Cortex of kidney (tissue), 1 donor: Measurements from ENCODE around the gene GABRB1.
"Not testable (repeated sequence)": the region's sequence is repeated elsewhere in the genome, so short reads cannot be mapped to it uniquely, and the experiment has no call there.

Experiments
- DNase-seq: peaks from one replicate; lab custom pipeline; 2025; lab: John Stamatoyannopoulos, UW

Gene GABRB1

GRCh38 chr4:47309165-47309564 is 277.8 kb downstream of the GABRB1 start:
- DNase-seq = no peak

GRCh38 chr4:47312170-47312569 is 280.8 kb downstream of the GABRB1 start:
- DNase-seq = no peak

GRCh38 chr4:47313384-47313783 is 282.0 kb downstream of the GABRB1 start:
- DNase-seq = no peak

GRCh38 chr4:47315346-47315745 is 284.0 kb downstream of the GABRB1 start:
- DNase-seq = no peak

- DNase-seq = no peak
These were observed 294.7 kb downstream of the GABRB1 start for GRCh38 chr4:47326025-47326424.

- no peak for DNase-seq
These were observed 299.5 kb downstream of the GABRB1 start for GRCh38 chr4:47330866-47331265.

GRCh38 chr4:47334652-47335051 is 303.3 kb downstream of the GABRB1 start:
- no peak for DNase-seq

GRCh38 chr4:47337893-47338292 is 306.5 kb downstream of the GABRB1 start:
- no peak for DNase-seq

GRCh38 chr4:47340914-47341313 is 309.5 kb downstream of the GABRB1 start:
- DNase-seq = no peak

- DNase-seq = no peak
These were observed 311.4 kb downstream of the GABRB1 start for GRCh38 chr4:47342796-47343195.

- no peak for DNase-seq
These were observed 318.0 kb downstream of the GABRB1 start for GRCh38 chr4:47349326-47349725.

- DNase-seq = no peak
These were observed 324.2 kb downstream of the GABRB1 start for GRCh38 chr4:47355568-47355967.

GRCh38 chr4:47359891-47360290 is 328.5 kb downstream of the GABRB1 start:
- DNase-seq = no peak

- no peak for DNase-seq
These were observed 336.4 kb downstream of the GABRB1 start for GRCh38 chr4:47367761-47368160.

GRCh38 chr4:47368211-47368610 is 336.8 kb downstream of the GABRB1 start:
- no peak for DNase-seq

GRCh38 chr4:47372561-47372960 is 341.2 kb downstream of the GABRB1 start:
- no peak for DNase-seq

GRCh38 chr4:47373174-47373573 is 341.8 kb downstream of the GABRB1 start:
- DNase-seq = no peak

- no peak for DNase-seq
These were observed 342.3 kb downstream of the GABRB1 start for GRCh38 chr4:47373709-47374108.

- no peak for DNase-seq
These were observed 343.1 kb downstream of the GABRB1 start for GRCh38 chr4:47374477-47374876.

GRCh38 chr4:47378021-47378530 is 346.7 kb downstream of the GABRB1 start:
- not testable (repeated sequence) for DNase-seq

- DNase-seq = no peak
These were observed 349.8 kb downstream of the GABRB1 start for GRCh38 chr4:47381172-47381571.

GRCh38 chr4:47382846-47383360 is 351.5 kb downstream of the GABRB1 start:
- no peak for DNase-seq

GRCh38 chr4:47383829-47384427 is 352.6 kb downstream of the GABRB1 start:
- DNase-seq = no peak

- DNase-seq = no peak
These were observed 354.8 kb downstream of the GABRB1 start for GRCh38 chr4:47386146-47386545.
